ENCODE measurements around the gene STK11.

Gene STK11

DNA sequence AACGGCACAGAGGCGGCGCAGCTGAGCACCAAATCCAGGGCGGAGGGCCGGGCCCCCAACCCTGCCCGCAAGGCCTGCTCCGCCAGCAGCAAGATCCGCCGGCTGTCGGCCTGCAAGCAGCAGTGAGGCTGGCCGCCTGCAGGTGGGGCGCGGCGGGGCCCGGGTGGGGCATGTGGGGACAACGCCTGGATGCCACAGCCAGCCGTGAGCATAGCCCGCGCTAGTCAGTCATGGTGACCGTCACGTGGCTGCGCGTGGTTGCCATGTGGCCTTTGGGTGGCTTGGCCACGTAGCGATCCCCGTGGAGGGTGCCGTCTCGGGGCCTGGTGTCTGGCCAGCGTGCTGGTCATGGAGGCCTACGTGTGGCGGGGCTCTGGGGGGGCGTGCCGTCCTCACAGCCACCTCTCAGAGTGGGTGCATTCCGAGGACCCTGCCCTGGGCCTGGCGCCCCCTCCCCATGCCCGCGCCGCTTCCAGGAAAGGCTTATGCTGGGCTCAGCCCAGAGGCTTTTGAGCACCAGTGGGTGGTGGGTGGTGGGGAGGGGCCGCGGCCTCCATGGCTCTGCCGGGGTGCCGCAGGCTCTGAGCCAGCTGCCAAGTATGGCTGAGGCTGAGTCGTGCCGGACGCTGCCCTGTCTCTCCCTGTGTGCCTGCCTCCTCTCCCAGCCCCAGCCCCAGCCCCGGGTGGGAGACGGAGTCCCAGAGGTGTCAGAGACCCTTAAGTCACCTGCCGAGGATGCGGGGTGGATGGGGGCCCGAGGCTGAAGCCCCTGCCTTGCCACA is 21.1 kb downstream of the STK11 start:
- no peak for DNase-seq (ENCODE audit: low spot score)
- TF ChIP-seq CTCF (IDR thresholded peaks at IDR 0.05; ENCODE audit: extremely low read depth, missing control alignments), result no peak

DNA sequence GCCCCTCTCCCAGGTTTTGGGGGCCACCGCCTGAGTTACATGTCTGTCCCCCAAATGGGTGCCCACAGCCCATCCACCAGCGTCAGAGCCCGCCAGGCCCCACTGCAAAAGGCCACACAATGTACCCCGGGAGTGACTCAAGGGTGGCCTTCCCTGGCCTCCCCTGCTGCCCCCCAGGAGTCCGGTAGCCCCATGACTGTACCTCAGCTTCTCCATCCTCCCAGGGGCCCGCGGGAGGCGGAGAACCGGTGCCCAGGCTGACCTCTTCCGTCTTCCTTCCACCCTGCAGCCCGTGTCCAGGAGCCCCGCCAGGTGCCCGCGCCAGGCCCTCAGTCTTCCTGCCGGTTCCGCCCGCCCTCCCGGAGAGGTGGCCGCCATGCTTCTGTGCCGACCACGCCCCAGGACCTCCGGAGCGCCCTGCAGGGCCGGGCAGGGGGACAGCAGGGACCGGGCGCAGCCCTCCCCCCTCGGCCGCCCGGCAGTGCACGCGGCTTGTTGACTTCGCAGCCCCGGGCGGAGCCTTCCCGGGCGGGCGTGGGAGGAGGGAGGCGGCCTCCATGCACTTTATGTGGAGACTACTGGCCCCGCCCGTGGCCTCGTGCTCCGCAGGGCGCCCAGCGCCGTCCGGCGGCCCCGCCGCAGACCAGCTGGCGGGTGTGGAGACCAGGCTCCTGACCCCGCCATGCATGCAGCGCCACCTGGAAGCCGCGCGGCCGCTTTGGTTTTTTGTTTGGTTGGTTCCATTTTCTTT is 21.9 kb downstream of the STK11 start:
- TF ChIP-seq CTCF (IDR thresholded peaks at IDR 0.05; ENCODE audit: extremely low read depth, missing control alignments), result no peak
- DNase-seq (ENCODE audit: low spot score), result no peak

DNA sequence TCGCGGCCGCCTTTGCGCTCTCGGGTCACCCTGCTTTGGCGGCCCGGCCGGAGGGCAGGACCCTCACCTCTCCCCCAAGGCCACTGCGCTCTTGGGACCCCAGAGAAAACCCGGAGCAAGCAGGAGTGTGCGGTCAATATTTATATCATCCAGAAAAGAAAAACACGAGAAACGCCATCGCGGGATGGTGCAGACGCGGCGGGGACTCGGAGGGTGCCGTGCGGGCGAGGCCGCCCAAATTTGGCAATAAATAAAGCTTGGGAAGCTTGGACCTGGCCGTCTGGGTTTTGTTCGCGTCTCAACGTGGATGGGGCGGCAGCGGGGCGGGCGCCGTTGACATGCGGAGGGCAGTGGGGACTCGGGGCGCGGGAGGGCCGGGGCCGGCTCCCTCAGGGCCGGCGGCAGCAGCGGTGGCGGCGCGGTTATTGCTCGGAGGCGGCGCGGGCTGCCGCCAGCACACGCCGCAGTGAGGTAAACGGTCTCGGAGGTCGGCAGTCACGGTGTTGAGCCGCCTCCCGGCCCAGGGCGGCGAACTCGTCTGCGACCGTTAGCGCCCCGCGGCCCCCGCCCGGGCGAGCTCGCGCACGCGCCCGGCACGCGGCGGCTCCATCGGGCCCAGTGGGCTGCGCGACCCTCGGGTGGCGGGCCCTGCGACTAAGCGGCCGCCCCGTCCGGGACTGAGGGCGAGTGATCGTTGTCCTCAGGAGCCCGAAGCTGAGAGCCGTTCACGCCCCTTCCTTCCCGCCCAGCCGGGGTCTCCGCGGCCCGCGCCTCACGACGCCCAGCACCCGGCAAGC is 22.8 kb downstream of the STK11 start:
- no peak for DNase-seq (ENCODE audit: low spot score)

GRCh38 chr19:1229056-1229923 is 23.7 kb downstream of the STK11 start:
- TF ChIP-seq CTCF (IDR thresholded peaks at IDR 0.05; ENCODE audit: extremely low read depth, missing control alignments), result no peak
- no peak for DNase-seq (ENCODE audit: low spot score)

More for the DNA sequence above, 22.8 kb downstream of the STK11 start:
- TF ChIP-seq CTCF (IDR thresholded peaks at IDR 0.05; ENCODE audit: extremely low read depth, missing control alignments), result no peak

GRCh38 chr19:1229924-1230782 is 24.6 kb downstream of the STK11 start:
- DNase-seq (ENCODE audit: low spot score), result no peak
- TF ChIP-seq CTCF (IDR thresholded peaks at IDR 0.05; ENCODE audit: extremely low read depth, missing control alignments), result no peak

All from GM20000 (cell line).